ENCODE measurements around the gene ADAMTS18.
"Not testable (repeated sequence)": the region's sequence is repeated elsewhere in the genome, so short reads cannot be mapped to it uniquely, and the experiment has no call there.

Gene ADAMTS18

GRCh38 chr16:77246150-77246549 lies 188.7 kb downstream of the ADAMTS18 start:
- H3K4me3 ChIP-seq (ENCODE audit: low read depth in 1 of 2, low read length in 2 of 2) = no peak overlapping the region
- H2AFZ ChIP-seq (ENCODE audit: low read depth, low read length) = no peak overlapping the region
- H3K9me3 ChIP-seq (ENCODE audit: insufficient read depth, low read length, severe bottlenecking) = no peaks in the 10 kb centered on the region
- no peaks in the 10 kb centered on the region for H3K36me3 ChIP-seq (ENCODE audit: insufficient read depth, low read length)
- DNase-seq = no peak
- H4K20me1 ChIP-seq (ENCODE audit: insufficient read depth, low read length) = no peaks in the 10 kb centered on the region
- no peaks in the 10 kb centered on the region for H3K27me3 ChIP-seq (ENCODE audit: insufficient read depth, low read length, poor library complexity)
- no peak for TF ChIP-seq CTCF (IDR thresholded peaks at IDR 0.05; ENCODE audit: borderline replicate concordance, extremely low read depth, low read length, poor library complexity, severe bottlenecking)
- no peak overlapping the region for H3K9ac ChIP-seq (ENCODE audit: low read depth, low read length)
- no peak for ATAC-seq (ENCODE audit: insufficient read depth, low read depth)
- H3K79me2 ChIP-seq (ENCODE audit: insufficient read depth, low read length) = no peaks in the 10 kb centered on the region
- H3K4me2 ChIP-seq (ENCODE audit: insufficient read depth, low read length) = no peak overlapping the region
- no peak overlapping the region for H3K27ac ChIP-seq (ENCODE audit: low read length)
- H3K4me1 ChIP-seq (ENCODE audit: insufficient read depth, low read length) = no peaks in the 10 kb centered on the region

DNA sequence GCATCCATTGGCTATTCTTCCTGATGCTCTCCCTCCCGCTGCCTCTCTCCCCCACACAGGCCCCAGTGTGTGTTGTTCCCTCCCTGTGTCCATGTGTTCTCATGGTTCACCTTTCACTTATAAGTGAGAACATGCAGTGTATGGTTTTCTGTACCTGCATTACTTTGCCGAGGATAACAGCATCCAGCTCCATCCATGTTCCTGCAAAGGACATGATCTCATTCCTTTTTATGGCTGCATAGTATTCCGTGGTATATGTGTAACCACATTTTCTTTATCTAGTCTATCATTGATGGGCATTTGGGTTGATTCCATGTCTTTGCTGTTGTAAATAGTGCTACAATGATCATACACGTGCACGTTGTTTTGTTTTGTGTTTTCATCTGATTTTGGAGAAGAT lies 192.4 kb downstream of the ADAMTS18 start:
- not testable (repeated sequence) for H3K27ac ChIP-seq (ENCODE audit: low read length); H3K9ac ChIP-seq (ENCODE audit: low read depth, low read length); DNase-seq; H3K79me2 ChIP-seq (ENCODE audit: insufficient read depth, low read length); H4K20me1 ChIP-seq (ENCODE audit: insufficient read depth, low read length); H2AFZ ChIP-seq (ENCODE audit: low read depth, low read length); H3K9me3 ChIP-seq (ENCODE audit: insufficient read depth, low read length, severe bottlenecking); H3K4me1 ChIP-seq (ENCODE audit: insufficient read depth, low read length); H3K27me3 ChIP-seq (ENCODE audit: insufficient read depth, low read length, poor library complexity); H3K36me3 ChIP-seq (ENCODE audit: insufficient read depth, low read length); ATAC-seq (ENCODE audit: insufficient read depth, low read depth); H3K4me3 ChIP-seq (ENCODE audit: low read depth in 1 of 2, low read length in 2 of 2); H3K4me2 ChIP-seq (ENCODE audit: insufficient read depth, low read length)

GRCh38 chr16:77238593-77238992 lies 196.2 kb downstream of the ADAMTS18 start:
- Histone ChIP-seq H4K20me1 (ENCODE audit: insufficient read depth, low read length) (no peaks in the 10 kb centered on the region), H3K36me3 (ENCODE audit: insufficient read depth, low read length) (no peaks in the 10 kb centered on the region), H3K79me2 (ENCODE audit: insufficient read depth, low read length) (no peaks in the 10 kb centered on the region), H3K27ac (ENCODE audit: low read length) (no peak overlapping the region), H3K9me3 (ENCODE audit: insufficient read depth, low read length, severe bottlenecking) (no peaks in the 10 kb centered on the region), H3K4me3 (ENCODE audit: low read depth in 1 of 2, low read length in 2 of 2) (no peak overlapping the region), H3K27me3 (ENCODE audit: insufficient read depth, low read length, poor library complexity) (no peaks in the 10 kb centered on the region), H2AFZ (ENCODE audit: low read depth, low read length) (no peak overlapping the region), H3K4me2 (ENCODE audit: insufficient read depth, low read length) (no peak overlapping the region), H3K9ac (ENCODE audit: low read depth, low read length) (no peak overlapping the region), H3K4me1 (ENCODE audit: insufficient read depth, low read length) (peaks cover 3% of the 10 kb centered on the region; the same call in 1 of the 2 replicates)
- ATAC-seq (ENCODE audit: insufficient read depth, low read depth) (no peak), DNase-seq (no peak)
- TF ChIP-seq EZH2 (IDR thresholded peaks at IDR 0.05; ENCODE audit: borderline replicate concordance, low read depth, low read length, severe bottlenecking) (no peak), CTCF (IDR thresholded peaks at IDR 0.05; ENCODE audit: borderline replicate concordance, extremely low read depth, low read length, poor library complexity, severe bottlenecking) (no peak)

GRCh38 chr16:77236063-77236511 lies 198.7 kb downstream of the ADAMTS18 start:
- Histone ChIP-seq H3K27ac (ENCODE audit: low read length) (no peak overlapping the region), H4K20me1 (ENCODE audit: insufficient read depth, low read length) (no peaks in the 10 kb centered on the region), H2AFZ (ENCODE audit: low read depth, low read length) (peak overlapping the region; percentile 56), H3K9me3 (ENCODE audit: insufficient read depth, low read length, severe bottlenecking) (no peaks in the 10 kb centered on the region), H3K36me3 (ENCODE audit: insufficient read depth, low read length) (no peaks in the 10 kb centered on the region), H3K4me1 (ENCODE audit: insufficient read depth, low read length) (peaks cover 3% of the 10 kb centered on the region; the same call in 1 of the 2 replicates), H3K79me2 (ENCODE audit: insufficient read depth, low read length) (no peaks in the 10 kb centered on the region), H3K4me3 (ENCODE audit: low read depth in 1 of 2, low read length in 2 of 2) (no peak overlapping the region), H3K9ac (ENCODE audit: low read depth, low read length) (no peak overlapping the region), H3K4me2 (ENCODE audit: insufficient read depth, low read length) (peak overlapping the region; percentile 44; the same call in 1 of the 2 replicates), H3K27me3 (ENCODE audit: insufficient read depth, low read length, poor library complexity) (no peaks in the 10 kb centered on the region)
- peak; percentile 99 for TF ChIP-seq CTCF (IDR thresholded peaks at IDR 0.05; ENCODE audit: borderline replicate concordance, extremely low read depth, low read length, poor library complexity, severe bottlenecking)
- no peak for TF ChIP-seq EZH2 (IDR thresholded peaks at IDR 0.05; ENCODE audit: borderline replicate concordance, low read depth, low read length, severe bottlenecking)
- DNase-seq (peak; percentile 85), ATAC-seq (ENCODE audit: insufficient read depth, low read depth) (peak; percentile 98)

All from DND-41 (cell line).